HCT116 (cell line): Measurements from ENCODE around the gene TOX2. TPM values are rescaled to one million over a fixed set of nuclear protein-coding genes. Genes with fewer than 3 reads are reported as not detected.
A peak's percentile ranks its signal among the peaks of the same experiment; 100 is the strongest.

Experiments used
- ATAC-seq: fragments of 200-7000 bp; cut with Tn5 transposase; 2 replicates; pipeline ENCODE4 v1.9.1; 2020; ENCODE audit warnings: mild to moderate bottlenecking, moderate library complexity
- BruUV-seq: library from RNA; stranded (reverse); fragments of 400-500 nt; replicated peaks from 2 replicates; lab custom pipeline; 2021; lab: Mats Ljungman, UMichigan
- CTCF ChIA-PET: fragments of 300-600 bp; sonication (Branson Sonifier 250); formaldehyde crosslinking; loops from one replicate; lab custom pipeline; 2021; ENCODE audit warnings: antibody characterized with exemption; lab: Charles Lee
- POLR2A ChIA-PET: fragments of 300-600, 350-600 bp; sonication (Branson Sonifier 250); formaldehyde crosslinking; loops from one replicate; lab custom pipeline; 2021; ENCODE audit warnings: antibody characterized with exemption; lab: Charles Lee
- RAD21 ChIA-PET, 2 experiments: fragments of 300-600 bp; sonication (Branson Sonifier 250); formaldehyde crosslinking; loops; one replicate each; lab custom pipeline; 2023; ENCODE audit warnings: low total read pairs in 2 of 2; ENCODE audit not compliant: uncharacterized antibody in 2 of 2, unreplicated experiment in 2 of 2, low non-redundant PET in 1 of 2; lab: Charles Lee
- DNase-seq: peaks from one replicate; pipeline ENCODE4 v3.0.0-alpha.2; 2010; ENCODE audit warnings: low read depth, low spot score
- H2AFZ ChIP-seq: fragments of 200-600 bp; shearing (Covaris generic), sonication (generic); 2 replicates; pipeline ENCODE4 v1.6.1; 2017; ENCODE audit warnings: low read depth, mixed run types, mixed read lengths, antibody characterized with exemption, low read length; ENCODE audit not compliant: poor library complexity, severe bottlenecking
- H3K27ac ChIP-seq: 2 replicates; pipeline ENCODE4 v1.5.1; 2012; ENCODE audit warnings: low read depth, low read length
- H3K27me3 ChIP-seq: fragments of 200-600 bp; sonication (generic); 2 replicates; pipeline ENCODE4 v1.6.1; 2016; ENCODE audit warnings: mixed run types, low read length, mixed read lengths; ENCODE audit not compliant: insufficient read depth
- H3K36me3 ChIP-seq, 2 experiments: fragments of 200-500 bp in 1 of 2; fragments of 200-600 bp in 1 of 2; sonication (Bioruptor generic) in 1 of 2; sonication (generic) in 1 of 2; 2 replicates each; pipeline versions ENCODE4 v1.5.1 to v1.6.1; 2014 to 2016; ENCODE audit warnings: low read length in 2 of 2, inconsistent platforms in 1 of 2, mixed read lengths in 1 of 2, mixed run types in 1 of 2; ENCODE audit not compliant: insufficient read depth in 2 of 2, control insufficient read depth in 1 of 2
- H3K4me1 ChIP-seq, 2 experiments: fragments of 200-600 bp in 1 of 2; sonication (generic) in 1 of 2; 2 replicates each; pipeline versions ENCODE4 v1.5.1 to v1.6.1; 2012 to 2017; ENCODE audit warnings: low read length in 2 of 2, inconsistent platforms in 1 of 2, mild to moderate bottlenecking in 1 of 2, mixed read lengths in 1 of 2, mixed run types in 1 of 2, moderate library complexity in 1 of 2; ENCODE audit not compliant: insufficient read depth in 2 of 2, control insufficient read depth in 1 of 2
- H3K4me2 ChIP-seq: fragments of 200-600 bp; sonication (generic); 2 replicates; pipeline ENCODE4 v1.6.1; 2017; ENCODE audit warnings: mixed run types, low read length, mixed read lengths
- H3K4me3 ChIP-seq, 2 experiments: fragments of 200-600 bp in 1 of 2; sonication (generic) in 1 of 2; replicated peaks in 1 of 2; 2 replicates each; pipeline ENCODE4 v1.5.1; 2011 to 2016; ENCODE audit warnings: low read length in 2 of 2, control low read depth in 1 of 2, low read depth in 1 of 2, mild to moderate bottlenecking in 1 of 2, mixed read lengths in 1 of 2, mixed run types in 1 of 2
- H3K79me2 ChIP-seq: fragments of 200-600 bp; sonication (generic); 2 replicates; pipeline ENCODE4 v1.6.1; 2017; ENCODE audit warnings: mild to moderate bottlenecking, mixed run types, low read length, moderate library complexity, mixed read lengths; ENCODE audit not compliant: insufficient read depth
- H3K9ac ChIP-seq: fragments of 200-600 bp; sonication (generic); 2 replicates; pipeline ENCODE4 v1.6.1; 2016; ENCODE audit warnings: low read length, mixed read lengths
- H3K9me2 ChIP-seq: fragments of 200-600 bp; sonication (generic), shearing (Covaris generic); 2 replicates; pipeline ENCODE4 v1.6.1; 2017; ENCODE audit warnings: mixed run types, mild to moderate bottlenecking, moderate library complexity; ENCODE audit not compliant: insufficient read depth
- H3K9me3 ChIP-seq, 2 experiments: fragments of 200-500 bp in 1 of 2; fragments of 200-600 bp in 1 of 2; sonication (Bioruptor generic) in 1 of 2; sonication (generic) in 1 of 2; 2 replicates each; pipeline ENCODE4 v1.6.1; 2014 to 2017; ENCODE audit warnings: low read length in 2 of 2, mixed read lengths in 2 of 2, inconsistent platforms in 1 of 2, low read depth in 1 of 2, mild to moderate bottlenecking in 1 of 2, mixed run types in 1 of 2, moderate library complexity in 1 of 2; ENCODE audit not compliant: control insufficient read depth in 1 of 2, insufficient read depth in 1 of 2
- H4K20me1 ChIP-seq: fragments of 200-600 bp; sonication (generic), shearing (Covaris generic); 2 replicates; pipeline ENCODE4 v1.6.1; 2017; ENCODE audit warnings: mixed run types, mild to moderate bottlenecking, moderate library complexity; ENCODE audit not compliant: insufficient read depth
- EGR1 ChIP-seq: IDR thresholded peaks from 2 replicates; pipeline ENCODE4 v1.6.1; 2012; ENCODE audit warnings: low read depth
- ELF1 ChIP-seq: IDR thresholded peaks from 2 replicates; pipeline ENCODE4 v1.6.1; 2012; ENCODE audit warnings: low read depth, borderline replicate concordance
- EZH2phosphoT487 ChIP-seq: fragments of 200-600 bp; IDR thresholded peaks from 2 replicates; pipeline ENCODE4 v1.6.1; 2018; ENCODE audit warnings: antibody characterized with exemption, borderline replicate concordance
- JUND ChIP-seq: IDR thresholded peaks from 2 replicates; pipeline ENCODE4 v1.6.1; 2012
- POLR2AphosphoS5 ChIP-seq: IDR thresholded peaks from 2 replicates; pipeline ENCODE4 v1.6.1; 2011; ENCODE audit warnings: mild to moderate bottlenecking, low read depth, low read length, moderate library complexity
- RAD21 ChIP-seq: IDR thresholded peaks from 2 replicates; pipeline ENCODE4 v1.6.1; 2012; ENCODE audit warnings: low read depth, mild to moderate bottlenecking
- SIN3A ChIP-seq: IDR thresholded peaks from 2 replicates; pipeline ENCODE4 v1.6.1; 2012; ENCODE audit warnings: low read depth
- SRF ChIP-seq: IDR thresholded peaks from 2 replicates; pipeline ENCODE4 v1.6.1; 2012; ENCODE audit warnings: low read depth
- ZBTB33 ChIP-seq: IDR thresholded peaks from 2 replicates; pipeline ENCODE4 v1.6.1; 2011; ENCODE audit warnings: mild to moderate bottlenecking, low read length, moderate library complexity; ENCODE audit not compliant: insufficient replicate concordance; ENCODE audit errors: extremely low read depth
- ZFX ChIP-seq: fragments of 450-650 bp; IDR thresholded peaks from 2 replicates; pipeline ENCODE4 v1.6.1; 2017
- intact Hi-C: fragments of 100-400 bp; cut with micrococcal nuclease; formaldehyde crosslinking; loops from 2 replicates; pipeline ENCODE4 v1.10.0; 2022
- total RNA-seq: library from RNA; stranded (reverse); gene quantifications from one replicate; pipeline ENCODE4 v1.2.1, GENCODE V29; 2021; ENCODE audit not compliant: unreplicated experiment

TOX2 gene
- total RNA-seq, 1 experiment from 2014 or later = 39.6 TPM

- POLR2A ChIA-PET = no interaction called here
- TF ChIP-seq ZBTB33 (no peak), ELF1 (no peak), SRF (no peak), EZH2phosphoT487 (no peak), EGR1 (no peak), POLR2AphosphoS5 (no peak), SIN3A (no peak), ZFX (no peak), JUND (no peak), RAD21 (no peak)
- H3K9me2 ChIP-seq = no peaks in the 10 kb centered on the region
- H3K79me2 ChIP-seq = peaks cover 33% of the 10 kb centered on the region; the same call in 1 of the 2 replicates
- no peak overlapping the region for H3K4me3 ChIP-seq
- no peak overlapping the region for H2AFZ ChIP-seq
- RAD21 ChIA-PET = no interaction called here
- intact Hi-C loops = no loop called here
- H4K20me1 ChIP-seq = no peaks in the 10 kb centered on the region
- H3K4me2 ChIP-seq = peak overlapping the region; percentile 34
- no peaks in the 10 kb centered on the region for H3K36me3 ChIP-seq
- CTCF ChIA-PET = no interaction called here
- H3K9ac ChIP-seq = no peak overlapping the region; the same call in 1 of the 2 replicates
- BruUV-seq = no TSS peak
- H3K27ac ChIP-seq = no peak overlapping the region
- H3K9me3 ChIP-seq = no peaks in the 10 kb centered on the region
- H3K27me3 ChIP-seq = no peaks in the 10 kb centered on the region
- DNase-seq (no peak), ATAC-seq (no peak)
- peaks cover 21 to 25% of the 10 kb centered on the region in 2 experiments for H3K4me1 ChIP-seq
Measured at GRCh38 chr20:43925215-43925614, 10.6 kb downstream of the TOX2 start.
